Keratinocyte (primary cell): Measurements from ENCODE around the gene DOCK1.

Experiments
- EZH2 ChIP-seq: IDR thresholded peaks from one replicate; pipeline ENCODE4 v1.6.1; 2012; ENCODE audit warnings: inconsistent platforms, mild to moderate bottlenecking, low read length, moderate library complexity
- TF ChIP-seq, protein P1 (sequence below), 3 experiments: IDR thresholded peaks in 1 of 3; conservative IDR thresholded peaks in 1 of 3; optimal IDR thresholded peaks in 1 of 3; 2 replicates in 2 of 3; 3 replicates in 1 of 3; pipeline versions ENCODE3 to v1.5.1; 2011; ENCODE audit warnings: low read length in 3 of 3, mild to moderate bottlenecking in 3 of 3, moderate library complexity in 2 of 3, control low read depth in 1 of 3, inconsistent platforms in 1 of 3; ENCODE audit not compliant: insufficient read depth in 2 of 3; ENCODE audit errors: extremely low read depth in 1 of 3

DNA sequence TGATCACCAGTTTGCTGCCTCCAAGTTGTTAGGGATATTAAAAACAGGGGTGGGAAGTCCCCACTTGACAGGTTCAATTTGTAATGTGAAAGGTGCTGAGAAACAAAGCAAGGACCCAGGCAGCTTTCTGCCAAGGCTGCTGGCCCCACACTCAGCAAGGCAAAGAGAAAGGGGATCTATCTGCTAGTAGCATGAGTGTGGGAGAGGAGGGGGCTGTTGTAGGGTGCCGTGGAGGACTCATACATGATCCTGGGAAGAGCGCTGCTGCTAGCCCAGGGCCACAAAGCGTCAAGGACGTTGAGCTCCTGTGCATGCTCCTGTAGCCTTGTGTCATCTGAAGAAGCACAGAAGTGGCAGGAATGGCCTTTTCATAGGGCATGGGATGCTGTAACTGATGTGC lies 387.7 kb downstream of the DOCK1 start:
- TF ChIP-seq, protein P1, sequence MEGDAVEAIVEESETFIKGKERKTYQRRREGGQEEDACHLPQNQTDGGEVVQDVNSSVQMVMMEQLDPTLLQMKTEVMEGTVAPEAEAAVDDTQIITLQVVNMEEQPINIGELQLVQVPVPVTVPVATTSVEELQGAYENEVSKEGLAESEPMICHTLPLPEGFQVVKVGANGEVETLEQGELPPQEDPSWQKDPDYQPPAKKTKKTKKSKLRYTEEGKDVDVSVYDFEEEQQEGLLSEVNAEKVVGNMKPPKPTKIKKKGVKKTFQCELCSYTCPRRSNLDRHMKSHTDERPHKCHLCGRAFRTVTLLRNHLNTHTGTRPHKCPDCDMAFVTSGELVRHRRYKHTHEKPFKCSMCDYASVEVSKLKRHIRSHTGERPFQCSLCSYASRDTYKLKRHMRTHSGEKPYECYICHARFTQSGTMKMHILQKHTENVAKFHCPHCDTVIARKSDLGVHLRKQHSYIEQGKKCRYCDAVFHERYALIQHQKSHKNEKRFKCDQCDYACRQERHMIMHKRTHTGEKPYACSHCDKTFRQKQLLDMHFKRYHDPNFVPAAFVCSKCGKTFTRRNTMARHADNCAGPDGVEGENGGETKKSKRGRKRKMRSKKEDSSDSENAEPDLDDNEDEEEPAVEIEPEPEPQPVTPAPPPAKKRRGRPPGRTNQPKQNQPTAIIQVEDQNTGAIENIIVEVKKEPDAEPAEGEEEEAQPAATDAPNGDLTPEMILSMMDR (optimal IDR thresholded peaks at IDR 0.05 in 1 of 3, IDR thresholded peaks at IDR 0.05 in 1 of 3, conservative IDR thresholded peaks at IDR 0.05 in 1 of 3; ENCODE audit: extremely low read depth in 1 of 3, insufficient read depth in 2 of 3, low read length in 3 of 3): no peak
- TF ChIP-seq EZH2: no peak
